Hematopoietic multipotent progenitor cell (in vitro differentiated cells): ENCODE measurements around the gene BCAS1. TPM values are rescaled to one million over a fixed set of nuclear protein-coding genes. Genes with fewer than 3 reads are reported as not detected.

Source experiments
- DNase-seq, 3 donors: peaks; one replicate each; pipeline ENCODE4 v3.0.0-alpha.2; 2011 to 2015; ENCODE audit warnings: low read depth in 2 of 3, low spot score in 2 of 3
- total RNA-seq: library from RNA; depleted of rRNA; stranded (reverse); fragments of >200 nt; gene quantifications from one replicate; pipeline ENCODE4 v1.2.3, GENCODE V29; 2012

BCAS1 gene
- total RNA-seq, 1 donor = not detected

- DNase-seq = no peak
Observed at GRCh38 chr20:53948383-53949318, 121.7 kb downstream of the BCAS1 start.

- DNase-seq = no peak
Observed at GRCh38 chr20:53947501-53948195, 122.7 kb downstream of the BCAS1 start.

- DNase-seq = no peak
Observed at GRCh38 chr20:53946106-53946505, 124.3 kb downstream of the BCAS1 start.

- no peak for DNase-seq
Observed at GRCh38 chr20:53945478-53945877, 124.9 kb downstream of the BCAS1 start.

- DNase-seq = no peak
Observed at GRCh38 chr20:53944796-53945195, 125.6 kb downstream of the BCAS1 start.

- peak in 2 of 3 donors; percentile 48 to 73 for DNase-seq
Observed at GRCh38 chr20:53943522-53944291, 126.7 kb downstream of the BCAS1 start.

- DNase-seq = no peak
Observed at GRCh38 chr20:53942973-53943372, 127.4 kb downstream of the BCAS1 start.

GRCh38 chr20:53942472-53942816, 128.0 kb downstream of the BCAS1 start:
- no peak for DNase-seq

GRCh38 chr20:53941680-53942471, 128.5 kb downstream of the BCAS1 start:
- DNase-seq = no peak

- peak in 1 of 3 donors; percentile 52 for DNase-seq
Observed at GRCh38 chr20:53940907-53941545, 129.4 kb downstream of the BCAS1 start.

GRCh38 chr20:53940360-53940702, 130.1 kb downstream of the BCAS1 start:
- no peak for DNase-seq

GRCh38 chr20:53939572-53940359, 130.6 kb downstream of the BCAS1 start:
- peak in 2 of 3 donors; percentile 91 to 96 for DNase-seq

GRCh38 chr20:53939190-53939571, 131.2 kb downstream of the BCAS1 start:
- DNase-seq = no peak

GRCh38 chr20:53938739-53939138, 131.7 kb downstream of the BCAS1 start:
- DNase-seq = no peak

- no peak for DNase-seq
Observed at GRCh38 chr20:53937929-53938367, 132.4 kb downstream of the BCAS1 start.

- DNase-seq = no peak
Observed at GRCh38 chr20:53937339-53937741, 133.1 kb downstream of the BCAS1 start.

GRCh38 chr20:53935344-53936084, 134.9 kb downstream of the BCAS1 start:
- DNase-seq = no peak
